ENCODE results near the gene CREG2.

GRCh38 chr2:101355401-101356054 is 31.8 kb downstream of the CREG2 start:
- TF ChIP-seq CTCF (IDR thresholded peaks at IDR 0.05), result no peak
- no peak for TF ChIP-seq POLR2A (IDR thresholded peaks at IDR 0.05)

Data from esophagus squamous epithelium (tissue), 4 donors.